ENCODE results near the gene CDK13.
"Not testable (repeated sequence)": the region's sequence is repeated elsewhere in the genome, so short reads cannot be mapped to it uniquely, and the experiment has no call there.

CDK13 gene

DNA sequence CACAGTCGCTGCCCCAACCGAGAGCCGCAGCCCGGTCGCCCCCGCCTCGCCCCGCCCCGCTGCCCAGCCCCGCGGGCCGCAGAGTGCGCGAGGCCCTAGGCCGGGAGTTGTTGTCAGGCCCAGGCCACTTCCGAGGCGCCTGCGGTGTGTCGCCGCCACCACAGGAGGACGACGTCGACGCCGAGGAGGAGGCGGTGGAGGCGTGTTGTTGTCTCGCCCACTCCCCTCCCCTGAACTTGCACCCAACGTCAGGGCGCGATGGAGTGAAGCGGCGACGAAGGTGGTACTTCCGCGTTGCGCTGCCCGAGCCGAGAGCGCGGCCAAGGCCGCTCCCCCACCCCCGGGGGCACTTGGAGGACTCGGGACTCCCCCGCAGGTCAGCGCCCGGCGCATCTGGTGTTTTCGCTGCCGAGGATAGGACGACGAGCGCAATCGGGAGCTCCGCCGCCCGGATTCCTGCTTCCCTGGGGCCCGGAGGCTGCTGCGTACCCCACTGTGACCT lies at the start of gene CDK13:
Gene CDK13, plus strand, starts transcription at position 286 of the 502 bp plus-strand sequence. CDS start 386 bp downstream, outside the sequence.
- DNase-seq (ENCODE audit: low read depth in 2 of 2): peak; percentile 75 to 78

DNA sequence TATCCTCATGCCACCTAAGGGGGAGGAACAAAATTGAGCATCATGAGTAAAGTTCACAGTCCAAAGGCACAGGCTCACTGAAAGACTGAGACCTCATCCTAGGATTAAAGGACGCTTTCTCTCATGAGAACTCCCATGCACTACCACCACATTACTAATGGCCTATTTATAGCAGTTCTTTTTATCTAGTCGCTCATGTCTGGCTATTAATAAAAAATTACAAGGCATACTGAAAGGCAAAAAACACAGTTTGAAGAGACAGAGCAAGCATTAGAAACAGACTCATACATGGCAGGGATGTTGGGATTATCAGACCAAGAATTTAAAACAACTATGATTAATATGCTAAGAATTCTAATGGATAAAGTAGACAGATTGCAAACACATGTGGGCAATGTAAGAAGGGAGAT lies 46.0 kb upstream of the CDK13 start:
- no peak for DNase-seq (ENCODE audit: low read depth in 2 of 2)

DNA sequence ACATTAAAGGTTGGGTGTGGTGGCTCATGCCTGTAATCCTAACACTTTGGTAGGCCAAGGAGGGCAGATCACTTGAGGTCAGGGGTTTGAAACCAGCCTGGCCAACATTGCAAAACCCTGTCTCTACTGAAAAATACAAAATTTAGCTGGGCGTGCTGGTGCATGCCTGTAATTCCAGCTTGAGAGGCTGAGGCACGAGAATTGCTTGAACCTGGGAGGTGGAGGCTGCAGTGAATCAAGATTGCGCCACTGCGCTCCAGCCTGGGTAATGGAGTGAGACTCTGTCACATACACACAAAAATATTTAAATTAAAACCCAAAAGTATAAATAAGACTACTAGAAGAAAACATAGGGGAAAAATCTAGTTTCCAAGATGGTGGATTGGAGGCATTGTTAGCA lies 41.9 kb upstream of the CDK13 start:
- DNase-seq (ENCODE audit: low read depth in 2 of 2): no peak

DNA sequence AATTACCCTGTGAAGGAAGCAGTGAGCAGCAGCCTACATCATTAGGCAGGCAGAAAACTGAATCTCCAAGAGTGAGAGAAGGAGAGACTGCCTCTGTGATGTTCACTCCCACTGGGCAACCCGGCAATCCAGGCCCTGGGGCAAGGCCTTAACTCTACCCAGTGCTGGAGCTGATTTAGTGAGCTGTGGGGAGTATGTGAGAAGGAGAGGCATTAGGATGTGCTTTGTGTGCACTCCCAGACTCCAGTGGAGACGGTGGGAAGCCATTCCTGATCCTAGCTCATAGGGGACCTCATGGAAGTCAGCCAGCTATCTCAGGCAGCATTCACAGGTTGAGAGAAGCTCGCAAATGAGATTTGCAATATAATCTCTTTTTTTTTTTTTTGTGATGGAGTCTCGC lies 41.1 kb upstream of the CDK13 start:
- DNase-seq (ENCODE audit: low read depth in 2 of 2): no peak

- DNase-seq (ENCODE audit: low read depth in 2 of 2): no peak
Observed at GRCh38 chr7:39909526-39909925, 40.5 kb upstream of the CDK13 start.

GRCh38 chr7:39910108-39910869 lies 39.8 kb upstream of the CDK13 start:
- no peak for DNase-seq (ENCODE audit: low read depth in 2 of 2)

GRCh38 chr7:39911167-39911566 lies 38.9 kb upstream of the CDK13 start:
- DNase-seq (ENCODE audit: low read depth in 2 of 2): no peak

DNA sequence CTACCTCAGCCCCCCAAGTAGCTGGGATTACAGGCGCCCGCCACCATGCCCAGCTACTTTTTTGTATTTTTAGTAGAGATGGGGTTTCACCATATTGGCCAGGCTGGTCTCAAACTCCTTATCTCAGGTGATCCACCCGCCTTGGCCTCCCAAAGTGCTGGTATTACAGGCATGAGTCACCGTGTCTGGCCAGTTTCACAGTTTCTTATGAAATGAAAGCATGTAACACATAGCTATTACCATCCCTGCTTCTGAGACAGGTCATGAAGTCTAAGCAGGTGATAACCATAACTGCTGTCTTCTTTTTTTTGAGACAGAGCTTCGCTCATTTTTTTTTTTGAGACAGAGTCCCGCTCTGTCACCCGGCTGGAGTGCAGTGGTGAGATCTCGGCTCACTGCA lies 34.2 kb upstream of the CDK13 start:
- not testable (repeated sequence) for DNase-seq (ENCODE audit: low read depth in 2 of 2)

GRCh38 chr7:39919646-39920045 lies 30.4 kb upstream of the CDK13 start:
- DNase-seq (ENCODE audit: low read depth in 2 of 2): no peak

- DNase-seq (ENCODE audit: low read depth in 2 of 2): no peak
Observed at GRCh38 chr7:39921506-39922175, 28.4 kb upstream of the CDK13 start.

DNA sequence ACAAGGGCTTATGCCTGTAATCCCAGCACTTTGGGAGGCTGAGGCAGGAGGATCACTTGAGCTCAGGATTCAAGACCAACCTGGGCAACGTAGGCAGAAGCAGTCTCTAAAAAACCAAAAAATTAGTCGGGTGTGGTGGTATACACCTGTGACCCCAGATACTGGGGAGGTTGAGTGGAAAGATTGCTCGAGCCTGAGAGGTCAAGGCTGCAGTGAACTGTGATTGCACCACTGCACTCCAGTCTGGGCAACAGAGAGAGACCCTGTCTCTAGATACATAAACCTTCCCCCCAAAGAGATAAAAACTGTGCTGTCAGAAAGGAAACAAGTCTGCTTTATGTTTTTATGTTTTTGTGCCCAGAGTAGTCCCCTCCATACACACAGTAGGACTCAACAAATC lies 27.5 kb upstream of the CDK13 start:
- DNase-seq (ENCODE audit: low read depth in 2 of 2): no peak

DNA sequence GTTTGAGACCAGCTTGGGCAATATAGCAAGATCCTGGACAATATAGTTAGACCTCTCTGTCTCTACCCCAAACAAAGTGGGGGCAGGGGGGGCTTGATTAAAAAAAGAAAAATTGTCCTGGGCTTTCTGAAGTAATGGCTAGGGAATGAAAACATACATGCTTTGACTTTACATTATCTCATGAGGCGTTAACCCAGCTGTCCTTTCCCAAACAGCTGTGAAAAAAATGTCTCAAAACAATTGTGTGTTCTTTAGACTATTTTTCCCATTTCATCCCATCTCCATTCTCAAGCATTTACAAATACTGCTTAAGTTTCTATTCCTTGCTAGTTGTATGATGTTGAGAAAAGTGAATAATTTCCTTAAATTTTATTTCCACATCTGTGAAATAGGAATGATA lies 27.0 kb upstream of the CDK13 start:
- DNase-seq (ENCODE audit: low read depth in 2 of 2): no peak

DNA sequence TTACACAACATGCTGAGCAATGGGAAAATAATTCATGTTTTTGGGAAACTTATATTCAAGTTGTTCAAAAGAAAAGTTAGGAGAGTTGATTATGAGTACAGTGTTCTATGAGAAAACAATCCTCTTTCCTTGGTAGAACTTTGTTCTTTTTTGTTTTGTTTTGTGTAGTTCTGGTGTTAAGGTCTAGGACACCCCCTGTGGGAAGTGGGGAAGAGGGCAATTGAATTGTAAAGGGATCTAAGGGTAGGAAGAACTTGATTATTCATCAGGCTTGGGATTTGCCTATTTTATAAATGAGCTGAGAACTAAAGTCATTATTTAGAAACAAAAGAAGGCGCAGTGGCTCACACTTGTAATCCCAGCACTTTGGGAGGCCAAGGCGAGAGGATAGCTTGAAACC lies 25.9 kb upstream of the CDK13 start:
- DNase-seq (ENCODE audit: low read depth in 2 of 2): no peak

GRCh38 chr7:39926111-39926510 lies 23.9 kb upstream of the CDK13 start:
- DNase-seq (ENCODE audit: low read depth in 2 of 2): no peak

DNA sequence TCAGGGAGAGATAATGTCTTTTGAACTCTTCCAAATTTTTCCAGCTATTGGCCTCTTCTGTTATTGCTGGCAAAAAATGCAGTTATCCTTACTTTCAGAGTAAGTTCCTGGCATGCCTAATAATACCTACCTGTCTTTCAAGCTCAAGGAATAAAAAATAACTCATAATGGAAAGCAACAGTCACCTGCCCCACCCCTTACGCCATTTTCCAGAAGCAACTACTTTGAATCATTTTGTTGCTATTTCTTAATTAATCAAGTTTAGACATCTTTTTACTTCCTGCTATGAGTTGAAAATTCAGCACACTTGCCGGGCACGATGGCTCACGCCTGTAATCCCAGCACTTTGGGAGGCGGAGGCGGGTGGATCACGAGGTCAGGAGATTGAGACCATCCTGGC lies 23.0 kb upstream of the CDK13 start:
- DNase-seq (ENCODE audit: low read depth in 2 of 2): no peak

DNA sequence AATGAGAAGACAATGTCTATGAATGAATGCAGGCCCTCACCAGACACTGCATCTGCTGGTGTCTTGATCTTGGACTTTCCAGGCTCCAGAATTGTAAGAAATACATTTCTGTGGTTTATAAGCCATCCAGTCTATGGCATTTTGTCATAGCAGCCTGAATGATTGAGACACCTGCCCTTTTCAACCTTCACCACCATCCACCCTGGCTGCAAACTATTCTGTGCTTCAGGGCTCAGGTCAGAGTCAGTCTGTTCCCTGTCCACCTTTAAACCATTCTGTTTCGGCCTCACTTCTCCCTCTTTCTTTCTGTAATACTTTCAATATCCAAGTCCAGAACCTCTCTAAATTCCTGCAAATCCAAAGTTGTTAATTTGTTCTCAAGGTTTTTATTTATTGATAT lies 15.9 kb upstream of the CDK13 start:
- no peak for DNase-seq (ENCODE audit: low read depth in 2 of 2)

DNA sequence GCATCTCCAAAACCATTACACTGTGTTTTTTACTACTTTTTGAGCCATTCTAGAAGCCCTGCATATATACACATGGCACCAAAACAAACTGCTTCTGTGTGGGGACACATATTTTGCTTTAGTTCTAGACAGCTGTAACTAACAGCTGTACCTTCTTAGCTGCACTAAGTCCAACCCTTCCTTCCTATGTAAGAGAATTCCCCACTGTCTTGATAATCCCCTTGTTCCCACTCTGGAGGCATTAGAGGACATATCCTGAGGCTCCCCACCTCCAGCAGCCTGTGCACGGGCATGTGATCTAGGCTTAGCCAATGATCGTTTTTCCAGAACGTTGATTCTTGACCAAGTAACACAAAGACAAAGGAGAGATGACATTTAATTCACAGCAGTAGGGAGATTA lies 13.3 kb upstream of the CDK13 start:
- no peak for DNase-seq (ENCODE audit: low read depth in 2 of 2)

DNA sequence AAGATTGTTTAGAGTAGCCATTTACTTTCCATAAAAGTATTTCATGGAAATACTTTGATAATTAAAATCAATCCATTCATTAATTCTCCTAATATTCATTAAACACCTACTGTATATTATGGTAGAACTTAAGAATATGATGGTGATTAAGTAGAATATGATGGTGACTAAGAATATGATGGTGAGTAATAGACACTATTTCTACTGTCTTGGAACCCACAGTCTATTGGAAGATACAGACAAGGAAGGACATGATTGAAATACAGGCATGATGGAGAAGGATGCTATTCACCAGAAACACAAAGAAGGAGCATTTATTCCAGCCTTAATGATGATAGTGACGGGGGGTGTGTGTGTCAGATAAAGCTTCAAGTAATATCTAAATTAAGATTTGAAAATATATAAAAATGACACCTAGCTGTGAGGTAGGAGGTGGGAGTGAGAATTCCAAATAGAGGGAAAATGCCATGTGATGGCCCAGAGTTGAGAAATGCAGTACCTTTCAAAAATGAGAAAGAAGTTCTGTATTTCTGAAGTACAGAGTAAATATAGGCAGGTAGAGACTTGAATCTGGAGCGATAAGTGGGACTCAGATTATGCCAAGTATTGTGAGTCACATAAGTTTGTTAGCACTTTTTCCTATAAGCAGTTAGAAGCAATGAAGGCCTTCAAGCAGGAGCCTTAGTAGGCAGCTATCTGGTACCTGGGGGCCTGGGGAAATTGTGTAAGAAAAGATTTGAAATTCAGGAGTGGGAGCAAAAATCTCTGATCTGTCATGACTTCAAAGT lies 12.5 kb upstream of the CDK13 start:
- no peak for DNase-seq (ENCODE audit: low read depth in 2 of 2)

GRCh38 chr7:39942883-39943282 lies 7.2 kb upstream of the CDK13 start:
- no peak for DNase-seq (ENCODE audit: low read depth in 2 of 2)

- DNase-seq (ENCODE audit: low read depth in 2 of 2): no peak
Observed at GRCh38 chr7:39946693-39947092, 3.4 kb upstream of the CDK13 start.

DNA sequence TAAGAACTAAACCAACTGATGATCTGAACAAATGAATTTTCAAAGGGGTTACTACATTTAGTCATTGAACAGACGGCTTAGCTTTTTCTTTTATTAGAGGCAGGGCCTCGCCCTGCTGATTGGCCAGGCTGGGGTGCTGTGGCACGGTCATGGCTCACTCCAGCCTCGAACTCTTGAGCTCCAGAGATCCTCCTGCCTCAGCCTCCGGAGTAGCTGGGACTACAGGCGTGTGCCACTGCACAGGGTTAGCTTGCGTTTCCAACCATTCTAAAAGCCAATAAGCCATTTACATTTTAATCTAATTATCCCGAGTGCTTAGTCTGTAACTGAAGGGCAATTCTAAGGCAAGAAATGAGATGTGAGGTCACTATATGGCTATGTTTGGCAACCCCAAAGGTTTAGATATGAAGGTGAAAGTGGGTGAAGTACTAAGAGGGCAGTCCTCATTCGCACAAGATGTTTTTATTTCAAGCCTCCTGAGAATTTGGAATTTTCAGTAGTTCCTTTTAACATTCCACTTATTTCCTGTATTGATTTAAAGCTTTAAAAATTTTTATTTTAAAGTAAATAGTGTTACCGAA lies 1.6 kb upstream of the CDK13 start:
- no peak for DNase-seq (ENCODE audit: low read depth in 2 of 2)
